SK-N-MC (cell line): ENCODE results near the gene FCSK.

ENCODE experiments used
- EZH2 ChIP-seq: fragments of 200-600 bp; sonication (generic); IDR thresholded peaks from one replicate; pipeline ENCODE4 v1.6.1; 2017; ENCODE audit warnings: antibody characterized with exemption
- FOXP2 ChIP-seq: optimal IDR thresholded peaks from 2 replicates; pipeline ENCODE3; 2011; ENCODE audit warnings: mild to moderate bottlenecking, moderate library complexity; ENCODE audit not compliant: insufficient read depth; ENCODE audit errors: extremely low read length, control extremely low read depth
- POLR2AphosphoS5 ChIP-seq: IDR thresholded peaks from 2 replicates; pipeline ENCODE4 v1.6.1; 2012; ENCODE audit warnings: mild to moderate bottlenecking, low read depth, low read length, borderline replicate concordance

DNA sequence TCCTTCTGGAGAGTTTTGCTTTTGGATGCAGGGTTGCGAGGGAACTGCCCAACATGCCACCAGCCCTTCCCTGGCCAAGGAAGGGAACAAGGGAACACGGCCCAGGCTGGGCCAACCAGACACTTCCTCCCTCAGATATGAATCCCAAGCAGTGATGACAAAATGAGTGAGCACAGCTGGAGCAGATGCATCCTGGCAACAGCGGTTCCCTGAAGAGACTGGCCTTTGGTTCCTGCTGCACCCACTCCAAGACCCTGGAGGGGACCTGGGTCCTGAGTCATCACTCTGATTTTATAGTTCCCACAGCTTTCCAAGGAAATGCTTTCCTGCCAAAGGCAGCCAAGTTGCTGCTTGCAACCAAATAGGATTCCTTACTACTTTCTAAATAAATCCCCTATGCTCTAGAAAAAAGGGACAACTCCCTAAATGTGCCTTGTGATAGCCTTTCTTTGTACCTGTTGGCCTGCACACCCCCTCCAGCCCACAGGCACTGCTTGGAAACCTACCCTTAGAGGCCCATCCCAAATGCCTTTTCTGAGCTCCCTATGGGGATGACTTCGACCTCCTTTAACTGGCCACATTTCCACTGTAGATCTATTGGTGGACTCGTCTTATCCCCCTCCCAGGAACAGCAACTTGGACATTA lies 20.8 kb upstream of the FCSK start:
- TF ChIP-seq EZH2 (no peak), FOXP2 (no peak), POLR2AphosphoS5 (no peak)
